Mesothelial cell of epicardium (in vitro differentiated cells): ENCODE measurements around the gene DVL1. TPM values are rescaled to one million over a fixed set of nuclear protein-coding genes. Genes with fewer than 3 reads are reported as not detected.

Experiments
- DNase-seq, 2 experiments: peaks; one replicate each; pipeline ENCODE4 v3.0.0; 2021; ENCODE audit warnings: low spot score in 2 of 2; ENCODE audit not compliant: unreplicated experiment in 2 of 2
- H3K27ac Mint-ChIP-seq: 2 replicates; pipeline ENCODE4 v1.8.0; 2021; ENCODE audit warnings: mixed read lengths
- H3K27me3 Mint-ChIP-seq: 2 replicates; pipeline ENCODE4 v1.8.0; 2021; ENCODE audit warnings: low read depth, mixed read lengths
- H3K36me3 Mint-ChIP-seq: 2 replicates; pipeline ENCODE4 v1.8.0; 2021; ENCODE audit warnings: mixed read lengths
- H3K4me1 Mint-ChIP-seq: 2 replicates; pipeline ENCODE4 v1.8.0; 2021; ENCODE audit warnings: mixed read lengths
- H3K4me3 Mint-ChIP-seq: 2 replicates; pipeline ENCODE4 v1.8.0; 2021; ENCODE audit warnings: mild to moderate bottlenecking, moderate library complexity, mixed read lengths
- H3K9me3 Mint-ChIP-seq: 2 replicates; pipeline ENCODE4 v1.8.0; 2021; ENCODE audit warnings: mixed read lengths
- total RNA-seq: library from RNA; stranded (reverse); gene quantifications from 3 replicates; pipeline ENCODE4 v1.2.1, GENCODE V29; 2021
- TF ChIP-seq, protein P1 (sequence below): fragments of 200-600 bp; sonication (generic); IDR thresholded peaks from one replicate; pipeline ENCODE4 v1.5.0; 2021; ENCODE audit warnings: antibody characterized with exemption; ENCODE audit not compliant: unreplicated experiment

DVL1 gene
- total RNA-seq, 1 donor from 2014 or later = 54.5 TPM

- DNase-seq = peak in 1 of 2 experiments; percentile 62
- Mint-ChIP-seq H3K4me3 (peak overlapping the region; percentile 72), H3K4me1 (peaks cover 26% of the 10 kb centered on the region), H3K9me3 (no peaks in the 10 kb centered on the region), H3K36me3 (peaks cover 2% of the 10 kb centered on the region), H3K27ac (no peak overlapping the region), H3K27me3 (no peaks in the 10 kb centered on the region)
- TF ChIP-seq, protein P1, sequence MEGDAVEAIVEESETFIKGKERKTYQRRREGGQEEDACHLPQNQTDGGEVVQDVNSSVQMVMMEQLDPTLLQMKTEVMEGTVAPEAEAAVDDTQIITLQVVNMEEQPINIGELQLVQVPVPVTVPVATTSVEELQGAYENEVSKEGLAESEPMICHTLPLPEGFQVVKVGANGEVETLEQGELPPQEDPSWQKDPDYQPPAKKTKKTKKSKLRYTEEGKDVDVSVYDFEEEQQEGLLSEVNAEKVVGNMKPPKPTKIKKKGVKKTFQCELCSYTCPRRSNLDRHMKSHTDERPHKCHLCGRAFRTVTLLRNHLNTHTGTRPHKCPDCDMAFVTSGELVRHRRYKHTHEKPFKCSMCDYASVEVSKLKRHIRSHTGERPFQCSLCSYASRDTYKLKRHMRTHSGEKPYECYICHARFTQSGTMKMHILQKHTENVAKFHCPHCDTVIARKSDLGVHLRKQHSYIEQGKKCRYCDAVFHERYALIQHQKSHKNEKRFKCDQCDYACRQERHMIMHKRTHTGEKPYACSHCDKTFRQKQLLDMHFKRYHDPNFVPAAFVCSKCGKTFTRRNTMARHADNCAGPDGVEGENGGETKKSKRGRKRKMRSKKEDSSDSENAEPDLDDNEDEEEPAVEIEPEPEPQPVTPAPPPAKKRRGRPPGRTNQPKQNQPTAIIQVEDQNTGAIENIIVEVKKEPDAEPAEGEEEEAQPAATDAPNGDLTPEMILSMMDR = no peak
Measured at GRCh38 chr1:1308756-1309250, 40.4 kb downstream of the DVL1 start.

DNA sequence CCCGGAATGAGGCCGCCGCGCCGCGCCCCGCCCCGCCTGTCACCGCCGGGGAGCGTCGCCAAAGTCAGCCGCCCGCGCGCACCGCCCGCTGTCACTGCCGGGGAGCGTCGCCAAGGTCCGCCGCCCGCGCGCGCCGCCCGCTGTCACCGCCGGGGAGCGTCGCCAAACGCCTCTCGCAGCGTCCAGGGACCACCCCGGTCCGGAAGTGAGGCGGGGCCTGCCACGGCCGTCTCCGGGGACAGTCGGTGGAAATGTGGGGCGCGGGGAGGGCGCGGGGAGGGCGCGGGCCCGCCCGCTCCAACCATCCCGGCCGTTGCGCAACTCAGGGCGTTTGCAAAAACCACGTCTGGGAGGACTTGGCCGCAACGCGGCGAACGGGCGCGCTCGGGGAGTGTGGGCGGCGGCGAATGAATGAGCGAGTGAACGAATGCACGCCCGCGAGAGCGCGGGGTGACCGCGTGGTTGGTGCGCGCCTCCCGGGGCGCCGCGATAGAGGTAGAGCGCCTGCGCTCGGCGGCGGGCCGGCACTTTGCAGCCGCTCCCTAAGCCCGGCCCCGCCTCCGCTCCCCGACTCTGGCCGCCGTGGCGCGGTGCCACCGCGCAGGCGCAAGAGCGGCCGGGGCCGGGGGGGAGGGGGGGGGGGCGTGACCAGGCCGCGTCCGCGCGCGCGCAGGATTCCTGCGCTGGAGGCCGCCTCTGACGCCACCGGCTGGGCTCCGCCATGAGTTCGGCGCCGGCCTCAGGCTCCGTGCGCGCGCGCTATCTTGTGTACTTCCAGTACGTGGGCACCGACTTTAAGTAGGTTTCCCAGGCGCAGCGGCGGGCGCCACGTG lies 41.1 kb downstream of the DVL1 start, which contains the start of the genes ACAP3 and PUSL1:
TSS of gene ACAP3 (minus strand) at position 8 of the 833 bp plus-strand sequence. CDS start 115 bp downstream, outside the sequence.
TSS of gene PUSL1 (plus strand) at position 675 of the 833 bp plus-strand sequence. CDS start at position 722, 47 bp downstream.
- peak within 1 kb of the TSS; percentile 93 for H3K27ac Mint-ChIP-seq
- peak within 1 kb of the TSS; percentile 80 for H3K4me3 Mint-ChIP-seq
- peak; percentile 86 for DNase-seq
- H3K27me3 Mint-ChIP-seq = no peaks in the 10 kb centered on the region
- no peaks in the 10 kb centered on the region for H3K9me3 Mint-ChIP-seq
- no peaks in the 10 kb centered on the region for H3K36me3 Mint-ChIP-seq
- TF ChIP-seq, protein P1 = no peak
- peaks cover 26% of the 10 kb centered on the region for H3K4me1 Mint-ChIP-seq

DNA sequence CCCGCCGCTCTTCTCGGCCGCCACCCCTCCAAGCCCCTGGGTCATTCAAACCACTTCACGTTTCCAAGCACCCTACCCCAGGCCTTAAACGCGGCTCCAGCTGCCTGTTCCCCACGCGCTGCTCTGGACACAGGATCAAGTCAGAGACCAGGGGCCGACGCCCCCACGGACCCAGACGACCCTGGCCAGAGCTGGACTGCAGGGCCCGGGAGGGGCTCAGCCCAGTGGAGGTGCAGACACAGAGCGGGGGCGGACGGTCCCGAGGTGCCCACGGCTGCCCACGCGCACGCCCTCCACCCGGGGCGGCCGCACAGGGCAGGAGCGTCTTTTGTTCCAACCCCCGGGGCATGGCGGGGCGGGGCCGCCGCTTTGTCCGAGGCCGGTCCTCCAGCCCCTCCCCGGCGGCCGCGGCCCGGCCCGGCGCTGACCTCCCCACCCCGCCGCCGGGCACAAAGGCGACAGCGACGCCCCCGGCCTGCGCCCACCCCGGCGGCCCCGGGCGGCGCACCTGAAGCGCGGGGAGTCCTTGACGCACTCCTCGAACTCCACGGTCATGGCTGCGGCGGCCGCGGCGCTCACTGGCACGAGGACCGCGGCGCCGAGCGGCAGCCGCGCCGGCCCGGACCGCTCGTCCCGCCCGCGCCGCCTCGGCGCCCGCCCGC lies 41.8 kb downstream of the DVL1 start:
- no peaks in the 10 kb centered on the region for H3K27me3 Mint-ChIP-seq
- no peaks in the 10 kb centered on the region for H3K9me3 Mint-ChIP-seq
- peaks cover 26% of the 10 kb centered on the region for H3K4me1 Mint-ChIP-seq
- TF ChIP-seq, protein P1 = no peak
- no peak for DNase-seq
- H3K36me3 Mint-ChIP-seq = no peaks in the 10 kb centered on the region
- H3K4me3 Mint-ChIP-seq = peak overlapping the region; percentile 80
- peak overlapping the region; percentile 93 for H3K27ac Mint-ChIP-seq

DNA sequence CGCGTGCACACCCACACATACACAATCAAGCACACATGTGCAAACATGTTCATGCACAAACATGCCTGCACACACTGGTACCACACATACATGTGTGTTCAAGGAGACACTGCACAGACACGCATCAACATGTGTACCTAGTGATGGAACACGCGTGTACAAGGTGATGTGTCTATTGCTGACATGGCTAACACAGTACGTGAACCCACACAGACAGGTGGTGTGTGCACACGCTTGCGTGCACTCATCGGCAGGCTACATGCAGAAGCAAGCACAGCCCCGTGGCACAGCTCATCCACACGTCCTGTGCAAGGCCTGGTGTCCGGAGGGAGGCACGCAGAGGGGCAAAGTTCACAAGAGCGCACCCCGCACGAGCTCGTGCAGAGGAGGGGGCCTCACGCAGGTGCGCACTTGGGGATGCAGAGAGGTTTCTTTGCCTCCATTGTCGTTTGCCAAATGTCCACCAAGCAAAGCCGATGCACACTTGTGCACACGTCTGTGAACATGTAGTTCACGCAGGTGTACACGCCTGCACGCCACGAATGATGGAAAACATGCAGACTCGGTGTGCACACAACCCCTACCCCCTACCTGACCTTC lies 42.5 kb downstream of the DVL1 start:
- Mint-ChIP-seq H3K27ac (peak overlapping the region; percentile 93), H3K36me3 (no peaks in the 10 kb centered on the region), H3K27me3 (no peaks in the 10 kb centered on the region), H3K9me3 (no peaks in the 10 kb centered on the region), H3K4me3 (peak overlapping the region; percentile 80), H3K4me1 (peaks cover 26% of the 10 kb centered on the region)
- TF ChIP-seq, protein P1 = no peak
- no peak for DNase-seq

GRCh38 chr1:1306070-1306660 lies 43.1 kb downstream of the DVL1 start:
- Mint-ChIP-seq H3K9me3 (no peaks in the 10 kb centered on the region), H3K27me3 (no peaks in the 10 kb centered on the region), H3K27ac (peak overlapping the region; percentile 93), H3K36me3 (no peaks in the 10 kb centered on the region), H3K4me3 (peak overlapping the region; percentile 80), H3K4me1 (peaks cover 26% of the 10 kb centered on the region)
- TF ChIP-seq, protein P1 = no peak
- no peak for DNase-seq
